Neural cell (in vitro differentiated cells): ENCODE measurements around the gene TMEM258.

ENCODE experiments used
- EP300 ChIP-seq: fragments of 450-650 bp; conservative IDR thresholded peaks from 2 replicates; pipeline ENCODE4 v1.6.1; 2014; ENCODE audit warnings: antibody characterized with exemption, mild to moderate bottlenecking, moderate library complexity; ENCODE audit not compliant: poor library complexity, severe bottlenecking
- EZH2 ChIP-seq: fragments of 200-600, 300-800 bp; shearing (Covaris generic), sonication (generic); IDR thresholded peaks from 2 replicates; pipeline ENCODE4 v1.6.1; 2014; ENCODE audit warnings: antibody characterized with exemption, low read length, borderline replicate concordance, mild to moderate bottlenecking; ENCODE audit not compliant: insufficient read depth, poor library complexity, severe bottlenecking
- POLR2AphosphoS5 ChIP-seq: IDR thresholded peaks from 2 replicates; pipeline ENCODE4 v1.6.1; 2012
- RAD21 ChIP-seq: fragments of 450-650 bp; conservative IDR thresholded peaks from 2 replicates; pipeline ENCODE4 v1.6.1; 2014; ENCODE audit warnings: antibody characterized with exemption, mild to moderate bottlenecking, moderate library complexity
- TF ChIP-seq, protein P1 (sequence below): fragments of 450-650 bp; IDR thresholded peaks from 2 replicates; pipeline ENCODE4 v1.5.1; 2014; ENCODE audit warnings: antibody characterized with exemption, mild to moderate bottlenecking, moderate library complexity; ENCODE audit not compliant: poor library complexity, severe bottlenecking
- TF ChIP-seq, protein P2 (sequence below): IDR thresholded peaks from 2 replicates; pipeline ENCODE4 v1.6.1; 2012; ENCODE audit warnings: borderline replicate concordance

DNA sequence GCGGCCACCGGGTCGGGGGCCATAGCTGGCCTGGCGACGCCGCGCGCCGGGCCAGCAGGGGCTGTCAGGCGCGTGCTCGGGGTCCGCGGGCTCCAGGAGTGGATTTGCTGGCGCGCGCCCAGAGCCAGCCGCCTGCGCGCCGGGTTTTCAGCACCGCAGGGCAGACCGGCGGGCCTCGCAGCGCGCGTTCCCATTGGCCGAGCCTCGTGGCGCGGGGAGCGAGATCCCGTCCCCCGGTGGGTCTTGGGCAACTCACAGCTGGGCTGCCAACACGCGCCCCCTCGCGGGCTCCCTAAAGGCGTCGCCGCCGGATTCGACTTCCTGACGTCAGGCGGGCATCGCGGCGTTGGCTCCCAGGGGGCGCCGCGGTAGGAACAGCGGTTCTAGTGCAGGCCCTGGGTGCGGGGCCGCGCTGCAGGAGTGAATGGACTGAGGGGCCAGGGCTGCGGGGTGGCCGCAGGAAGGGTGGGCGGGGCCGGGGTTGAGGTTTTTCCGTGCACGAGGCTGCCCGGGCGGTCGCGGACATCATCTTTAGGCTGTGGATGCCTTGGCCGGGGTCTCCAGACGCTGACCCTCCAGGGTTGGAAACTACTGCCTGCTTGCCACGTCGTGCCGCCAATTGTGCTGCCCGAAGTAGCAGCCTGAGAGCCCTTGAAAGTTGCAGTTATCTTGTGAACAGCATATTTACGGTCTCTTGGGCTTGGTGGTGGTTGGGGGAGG lies 24.5 kb upstream of the TMEM258 start, which contains the start of gene FADS1:
- TF ChIP-seq EP300, result peak; percentile 75
- TF ChIP-seq, protein P1, sequence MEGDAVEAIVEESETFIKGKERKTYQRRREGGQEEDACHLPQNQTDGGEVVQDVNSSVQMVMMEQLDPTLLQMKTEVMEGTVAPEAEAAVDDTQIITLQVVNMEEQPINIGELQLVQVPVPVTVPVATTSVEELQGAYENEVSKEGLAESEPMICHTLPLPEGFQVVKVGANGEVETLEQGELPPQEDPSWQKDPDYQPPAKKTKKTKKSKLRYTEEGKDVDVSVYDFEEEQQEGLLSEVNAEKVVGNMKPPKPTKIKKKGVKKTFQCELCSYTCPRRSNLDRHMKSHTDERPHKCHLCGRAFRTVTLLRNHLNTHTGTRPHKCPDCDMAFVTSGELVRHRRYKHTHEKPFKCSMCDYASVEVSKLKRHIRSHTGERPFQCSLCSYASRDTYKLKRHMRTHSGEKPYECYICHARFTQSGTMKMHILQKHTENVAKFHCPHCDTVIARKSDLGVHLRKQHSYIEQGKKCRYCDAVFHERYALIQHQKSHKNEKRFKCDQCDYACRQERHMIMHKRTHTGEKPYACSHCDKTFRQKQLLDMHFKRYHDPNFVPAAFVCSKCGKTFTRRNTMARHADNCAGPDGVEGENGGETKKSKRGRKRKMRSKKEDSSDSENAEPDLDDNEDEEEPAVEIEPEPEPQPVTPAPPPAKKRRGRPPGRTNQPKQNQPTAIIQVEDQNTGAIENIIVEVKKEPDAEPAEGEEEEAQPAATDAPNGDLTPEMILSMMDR, result peak; percentile 90
- TF ChIP-seq POLR2AphosphoS5, result peak; percentile 82
- TF ChIP-seq EZH2, result no peak
- TF ChIP-seq, protein P2, sequence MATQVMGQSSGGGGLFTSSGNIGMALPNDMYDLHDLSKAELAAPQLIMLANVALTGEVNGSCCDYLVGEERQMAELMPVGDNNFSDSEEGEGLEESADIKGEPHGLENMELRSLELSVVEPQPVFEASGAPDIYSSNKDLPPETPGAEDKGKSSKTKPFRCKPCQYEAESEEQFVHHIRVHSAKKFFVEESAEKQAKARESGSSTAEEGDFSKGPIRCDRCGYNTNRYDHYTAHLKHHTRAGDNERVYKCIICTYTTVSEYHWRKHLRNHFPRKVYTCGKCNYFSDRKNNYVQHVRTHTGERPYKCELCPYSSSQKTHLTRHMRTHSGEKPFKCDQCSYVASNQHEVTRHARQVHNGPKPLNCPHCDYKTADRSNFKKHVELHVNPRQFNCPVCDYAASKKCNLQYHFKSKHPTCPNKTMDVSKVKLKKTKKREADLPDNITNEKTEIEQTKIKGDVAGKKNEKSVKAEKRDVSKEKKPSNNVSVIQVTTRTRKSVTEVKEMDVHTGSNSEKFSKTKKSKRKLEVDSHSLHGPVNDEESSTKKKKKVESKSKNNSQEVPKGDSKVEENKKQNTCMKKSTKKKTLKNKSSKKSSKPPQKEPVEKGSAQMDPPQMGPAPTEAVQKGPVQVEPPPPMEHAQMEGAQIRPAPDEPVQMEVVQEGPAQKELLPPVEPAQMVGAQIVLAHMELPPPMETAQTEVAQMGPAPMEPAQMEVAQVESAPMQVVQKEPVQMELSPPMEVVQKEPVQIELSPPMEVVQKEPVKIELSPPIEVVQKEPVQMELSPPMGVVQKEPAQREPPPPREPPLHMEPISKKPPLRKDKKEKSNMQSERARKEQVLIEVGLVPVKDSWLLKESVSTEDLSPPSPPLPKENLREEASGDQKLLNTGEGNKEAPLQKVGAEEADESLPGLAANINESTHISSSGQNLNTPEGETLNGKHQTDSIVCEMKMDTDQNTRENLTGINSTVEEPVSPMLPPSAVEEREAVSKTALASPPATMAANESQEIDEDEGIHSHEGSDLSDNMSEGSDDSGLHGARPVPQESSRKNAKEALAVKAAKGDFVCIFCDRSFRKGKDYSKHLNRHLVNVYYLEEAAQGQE, result peak; percentile 28
- peak; percentile 58 for TF ChIP-seq RAD21
